Activated CD4-positive, CD25-positive, alpha-beta regulatory T cell treated with anti-CD3 and anti-CD28 coated beads, Interleukin-2, amount 50 U/mL, for 24 hours (primary cell): Measurements from ENCODE around the gene SRP9.
"Not testable (repeated sequence)": the region's sequence is repeated elsewhere in the genome, so short reads cannot be mapped to it uniquely, and the experiment has no call there.

Experiments
- ATAC-seq, 2 donors: fragments of 150-1000 bp; cut with Tn5 transposase; one replicate each; pipeline ENCODE4 v1.10.0; 2021; ENCODE audit warnings: mild to moderate bottlenecking in 1 of 2, moderate library complexity in 1 of 2

SRP9 gene

DNA sequence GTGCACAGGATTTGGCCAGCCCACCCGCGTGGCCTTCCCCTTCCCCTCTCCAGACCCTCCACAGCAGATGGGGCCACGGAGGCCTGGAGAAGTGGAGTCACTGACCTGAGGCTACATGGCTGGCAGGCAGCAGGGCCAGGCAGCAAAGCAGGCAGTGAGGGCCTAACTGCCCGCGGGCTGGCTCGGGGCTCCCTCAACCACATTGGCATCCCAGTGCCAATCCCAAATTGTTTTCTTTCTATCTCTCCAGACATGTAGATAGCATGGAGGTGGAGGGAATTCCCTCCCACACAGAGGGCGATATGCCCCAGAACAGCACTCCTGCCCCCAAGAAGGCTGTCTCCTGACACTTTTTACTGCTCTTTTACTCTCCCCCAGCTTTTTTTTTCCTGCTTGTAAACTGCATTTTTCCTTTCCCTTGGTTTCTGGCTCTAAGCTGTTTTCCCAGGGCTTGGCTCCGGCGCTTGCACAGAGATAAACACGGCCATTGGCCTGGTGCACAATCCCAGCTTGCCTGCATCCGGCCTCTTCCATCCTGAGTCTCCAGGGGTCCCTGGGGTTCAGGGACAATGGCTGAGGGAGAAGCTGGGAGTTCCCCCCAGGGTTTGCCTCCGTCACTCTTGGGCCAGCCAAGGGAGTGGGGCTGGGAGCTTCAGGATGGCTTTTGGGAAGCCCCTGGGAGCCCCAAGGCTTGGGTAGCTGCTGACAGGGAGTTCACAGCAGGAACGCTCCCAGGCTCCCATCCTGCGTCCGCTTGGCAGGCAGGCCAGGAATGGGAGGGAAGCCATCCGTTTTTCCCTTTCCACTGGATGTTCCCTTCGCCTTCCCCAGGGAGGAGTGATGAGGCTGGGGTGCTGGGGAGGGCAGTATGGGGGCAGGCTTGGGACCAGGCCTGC is 39.3 kb downstream of the SRP9 start:
- ATAC-seq: no peak

DNA sequence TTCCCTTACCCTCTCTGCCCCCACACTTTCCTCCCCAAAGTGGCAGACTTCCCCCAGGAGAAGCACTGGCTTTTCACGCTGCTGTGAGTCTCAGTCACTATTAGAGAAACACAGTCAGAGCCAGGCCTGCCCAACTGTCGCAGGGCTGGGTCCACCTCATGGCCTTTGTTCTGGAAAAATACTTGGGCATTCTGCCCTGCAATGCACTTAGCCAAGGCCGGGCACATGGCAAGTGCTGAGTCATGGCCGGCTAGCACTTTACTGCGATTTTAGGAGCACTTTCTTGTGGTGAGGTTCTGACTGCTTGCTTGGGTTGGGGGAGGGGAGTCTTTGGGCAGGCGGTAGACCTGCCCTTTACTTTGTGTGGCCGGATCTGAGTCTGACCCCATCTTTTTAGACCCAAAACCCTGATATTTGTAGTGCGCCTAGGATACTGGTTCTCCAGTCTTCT is 40.0 kb downstream of the SRP9 start:
- no peak for ATAC-seq

DNA sequence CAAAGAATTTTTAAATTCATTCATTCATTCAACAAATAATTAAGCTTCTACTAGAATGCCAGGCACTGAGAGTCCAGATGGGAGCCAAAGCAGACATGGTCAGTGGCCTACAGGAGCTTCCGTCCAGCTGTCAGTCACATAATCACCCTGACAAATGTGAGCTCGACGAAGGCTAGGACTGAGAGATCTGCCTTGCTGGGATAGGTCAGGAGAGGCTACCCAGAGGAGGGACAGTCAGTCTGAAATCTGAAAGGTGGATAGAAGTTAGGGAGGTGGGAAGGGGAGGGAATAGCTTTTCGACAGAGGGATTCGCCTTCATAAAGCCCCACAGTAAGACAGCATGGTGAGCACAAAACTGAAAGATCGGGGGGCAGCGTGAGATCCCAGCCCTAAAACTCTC is 40.6 kb downstream of the SRP9 start:
- ATAC-seq: no peak

DNA sequence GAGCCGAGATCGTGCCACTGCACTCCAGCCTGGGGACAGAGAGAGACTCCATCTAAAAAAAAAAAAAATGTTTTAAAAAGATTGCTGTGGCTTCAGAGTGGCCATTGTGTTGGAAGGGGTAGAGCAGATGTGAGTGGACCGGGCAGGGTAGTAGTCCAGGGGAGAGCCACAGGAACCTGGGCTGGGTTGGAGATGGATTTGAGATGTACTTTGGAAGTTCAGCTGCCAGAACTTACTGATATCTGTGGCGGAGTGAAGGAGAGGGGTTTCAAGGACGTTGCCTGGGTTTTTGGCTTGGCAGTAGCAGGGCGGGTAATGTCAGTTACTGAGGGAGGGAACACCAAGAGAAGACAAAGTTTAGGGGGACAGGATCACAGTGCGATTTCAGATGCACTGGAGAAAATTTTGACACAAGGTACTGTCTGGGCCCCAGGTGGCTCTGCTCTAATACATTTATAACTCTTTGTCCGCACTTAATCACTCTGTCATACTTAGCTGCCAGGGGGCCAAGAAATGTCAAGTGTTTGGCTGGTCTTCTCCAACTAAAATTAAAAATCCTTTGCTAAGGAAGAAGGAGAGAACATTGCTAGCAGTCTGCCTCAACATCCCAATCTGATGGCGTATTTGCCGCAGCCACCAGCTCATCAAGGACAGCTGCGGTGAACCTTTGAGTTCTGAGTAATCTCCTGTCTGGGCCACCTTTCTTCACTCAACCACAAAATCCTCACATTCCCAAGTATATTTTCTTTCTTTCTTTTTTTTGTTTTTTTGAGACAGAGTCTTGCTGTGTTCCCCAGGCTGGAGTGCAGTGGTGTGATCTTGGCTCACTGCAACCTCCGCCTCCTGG is 41.9 kb downstream of the SRP9 start:
- no peak for ATAC-seq

DNA sequence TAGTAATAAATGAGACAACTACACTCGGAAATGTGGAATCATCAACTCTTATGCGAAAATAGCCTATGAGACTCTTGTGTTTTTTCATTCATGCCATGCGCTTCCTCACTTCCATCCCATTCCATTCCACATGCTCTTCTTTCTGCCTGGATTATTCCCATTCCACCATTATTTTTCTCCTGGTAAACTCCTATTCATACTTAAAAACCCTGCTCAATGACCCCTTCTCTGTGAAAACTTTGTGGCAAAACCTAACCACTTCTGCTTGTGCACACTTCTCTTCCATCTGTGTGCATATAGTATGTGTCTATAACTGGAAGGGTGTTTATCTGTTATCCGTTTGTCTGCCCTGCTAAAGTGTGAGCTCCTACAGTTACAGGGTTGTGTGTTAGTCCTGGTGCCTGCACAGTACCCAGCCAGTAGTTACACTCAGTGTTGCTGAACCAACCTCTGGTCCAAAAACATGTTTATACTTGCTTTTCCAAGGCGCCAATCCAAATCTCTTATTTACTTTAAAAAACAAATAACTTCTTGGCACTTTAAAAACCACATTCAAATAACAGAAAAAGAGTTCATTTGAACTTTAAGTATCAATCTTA is 43.0 kb downstream of the SRP9 start:
- no peak for ATAC-seq

DNA sequence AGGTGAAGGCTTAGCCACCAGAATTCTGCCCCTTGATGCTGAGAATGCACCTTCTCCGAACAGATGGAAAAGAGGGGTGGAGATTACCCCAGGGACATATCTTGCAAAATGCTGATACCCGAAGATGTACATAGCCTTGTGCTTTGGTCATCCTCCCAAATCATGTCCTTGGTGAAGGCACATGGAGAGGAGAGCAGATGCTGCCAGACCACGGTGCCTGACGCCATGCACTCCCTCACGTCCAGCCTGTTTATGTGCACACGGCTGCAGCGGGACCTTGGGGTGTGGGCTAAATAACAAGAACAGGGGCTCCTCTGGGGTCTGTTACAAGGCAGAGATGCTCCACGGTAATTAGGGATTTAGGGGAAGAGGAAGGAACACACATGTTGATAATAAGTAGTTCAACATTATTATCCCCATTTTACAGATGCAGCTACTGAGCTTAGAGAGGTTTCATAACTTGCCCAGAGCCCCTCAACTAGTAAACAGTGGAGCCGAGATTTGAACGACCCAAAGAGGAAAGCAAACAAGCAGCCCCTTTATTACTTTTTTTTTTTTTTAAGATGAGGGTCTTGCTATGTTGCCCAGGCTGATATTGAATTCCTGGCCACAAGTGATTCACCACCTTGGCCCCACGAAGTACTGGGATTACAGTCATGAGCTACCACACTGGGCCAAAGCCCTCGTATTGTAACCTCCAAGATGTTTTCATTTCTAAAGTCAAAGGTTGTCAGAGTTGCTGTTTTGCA is 45.2 kb downstream of the SRP9 start:
- ATAC-seq: no peak

DNA sequence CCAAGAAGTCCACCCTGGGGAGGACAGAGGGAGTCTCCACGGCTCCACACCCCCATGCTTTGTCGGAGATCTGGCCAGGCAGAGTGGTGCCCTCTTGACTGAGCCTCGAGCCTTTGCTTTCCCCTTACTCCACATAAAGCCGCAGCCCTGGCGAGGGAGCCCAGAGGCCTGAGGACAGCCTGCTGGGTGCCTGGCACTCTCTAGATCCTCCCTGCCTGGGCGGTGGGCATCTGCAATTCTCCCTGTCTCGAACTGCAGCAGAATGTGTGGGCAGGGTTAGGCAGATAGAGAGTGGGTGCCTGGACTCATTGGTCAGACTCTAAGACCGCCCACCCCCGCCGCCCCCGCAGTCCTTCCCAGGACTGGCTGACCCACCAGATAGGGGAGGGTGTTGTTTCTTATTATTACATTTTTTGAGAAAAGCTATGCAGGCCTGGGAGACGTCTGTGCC is 46.2 kb downstream of the SRP9 start:
- ATAC-seq: no peak

DNA sequence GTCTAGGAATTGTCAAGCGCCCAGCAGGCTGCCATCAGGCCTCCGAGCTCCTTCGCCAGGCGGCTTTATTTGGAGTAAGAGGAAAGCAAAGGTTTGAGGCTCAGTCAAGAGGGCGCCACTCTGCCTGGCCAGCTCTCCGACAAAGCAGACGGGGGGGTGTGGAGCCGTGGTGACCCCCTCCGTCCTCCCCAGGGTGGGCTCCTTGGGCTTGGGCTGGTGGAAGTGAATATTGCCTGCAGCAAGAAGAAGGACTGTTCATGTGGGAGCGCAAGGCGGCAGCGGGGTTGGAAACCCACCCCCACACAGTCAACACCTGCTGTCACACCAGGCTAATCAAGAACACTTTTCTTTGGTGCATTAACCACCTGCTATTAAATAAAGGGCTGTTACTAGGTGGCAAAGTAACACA is 46.9 kb downstream of the SRP9 start:
- no peak for ATAC-seq

DNA sequence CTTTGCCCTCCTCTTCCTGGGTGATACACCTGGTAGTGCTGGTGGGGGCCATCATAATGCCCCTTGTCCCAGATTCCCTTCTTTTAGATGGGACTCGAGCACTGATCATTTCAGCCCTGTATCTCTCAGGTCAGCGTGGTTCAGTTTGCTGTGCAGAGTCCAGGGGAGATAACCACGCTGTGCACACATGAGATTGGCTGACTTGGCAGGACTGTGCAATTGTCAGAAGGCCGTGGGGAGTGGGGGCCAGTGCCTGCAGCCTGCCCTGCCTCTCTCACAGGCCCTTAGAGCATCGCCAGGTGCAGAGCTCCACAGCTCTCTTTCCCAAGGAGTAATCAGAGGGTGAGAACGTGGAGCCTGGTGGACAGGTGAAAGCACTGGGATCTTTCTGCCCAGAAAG is 47.5 kb downstream of the SRP9 start:
- no peak for ATAC-seq

DNA sequence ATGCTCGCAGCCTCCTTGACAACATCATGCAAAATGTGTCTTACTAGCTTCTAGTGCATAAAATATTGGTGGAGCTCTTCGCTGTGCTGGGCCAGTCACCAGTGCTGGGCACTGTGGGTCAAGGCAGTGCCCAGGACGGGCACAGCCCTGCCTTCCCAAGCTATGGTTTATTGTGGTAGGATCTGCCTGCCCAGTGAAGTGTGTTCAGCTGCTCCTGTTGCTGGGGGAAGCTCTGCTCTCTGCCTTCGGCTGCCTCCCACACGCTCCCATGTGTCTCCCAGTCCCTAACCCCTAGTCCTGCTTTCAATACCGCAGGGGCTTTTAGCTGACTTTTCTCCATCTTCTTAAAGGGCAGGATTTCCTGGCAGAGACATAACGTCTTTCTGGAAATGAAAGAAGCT is 48.0 kb downstream of the SRP9 start:
- ATAC-seq: no peak

DNA sequence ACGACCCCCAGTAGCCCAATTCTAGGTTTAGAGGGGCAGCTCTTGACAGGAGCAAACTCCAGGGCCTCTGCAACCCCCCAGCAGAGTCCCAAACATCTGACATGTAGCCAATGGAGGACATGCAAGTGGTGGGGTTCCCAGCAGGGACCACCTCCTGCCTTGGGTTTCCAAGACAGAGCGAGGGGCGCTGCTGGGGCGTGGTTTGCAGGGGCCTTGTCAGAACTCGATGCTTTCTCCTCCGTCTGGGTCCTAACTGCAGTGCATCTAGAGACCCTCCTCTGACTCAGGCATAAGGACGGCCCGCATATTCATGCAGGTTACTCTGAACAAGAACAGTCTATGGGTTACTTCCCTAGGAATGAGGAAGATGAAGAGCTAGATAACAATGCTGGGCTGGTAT is 49.5 kb downstream of the SRP9 start:
- ATAC-seq: no peak

DNA sequence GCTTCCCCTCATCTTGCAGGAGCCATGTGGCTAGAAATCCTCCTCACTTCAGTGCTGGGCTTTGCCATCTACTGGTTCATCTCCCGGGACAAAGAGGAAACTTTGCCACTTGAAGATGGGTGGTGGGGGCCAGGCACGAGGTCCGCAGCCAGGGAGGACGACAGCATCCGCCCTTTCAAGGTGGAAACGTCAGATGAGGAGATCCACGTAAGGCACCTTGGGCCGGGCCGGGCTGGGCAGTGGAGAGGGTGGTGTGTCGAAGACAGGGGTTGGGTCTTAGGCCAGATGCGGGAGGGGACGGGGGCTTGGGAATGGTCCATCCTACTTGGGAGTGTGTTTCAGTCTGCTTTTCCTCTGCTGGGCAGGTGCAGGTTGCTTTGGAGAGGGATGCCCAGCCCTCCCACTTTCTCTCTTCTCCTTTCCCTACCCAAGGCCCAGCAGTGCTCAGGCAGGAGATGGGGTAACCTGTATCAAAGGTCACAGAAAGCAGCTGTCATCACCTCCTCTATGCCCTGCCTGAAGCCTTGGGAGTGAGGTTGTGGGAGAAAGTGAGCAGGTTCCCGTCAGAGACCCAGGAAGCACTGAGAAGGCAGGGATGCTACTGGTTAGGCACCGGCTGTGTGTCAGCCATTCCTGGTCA is 51.2 kb downstream of the SRP9 start:
- no peak for ATAC-seq

DNA sequence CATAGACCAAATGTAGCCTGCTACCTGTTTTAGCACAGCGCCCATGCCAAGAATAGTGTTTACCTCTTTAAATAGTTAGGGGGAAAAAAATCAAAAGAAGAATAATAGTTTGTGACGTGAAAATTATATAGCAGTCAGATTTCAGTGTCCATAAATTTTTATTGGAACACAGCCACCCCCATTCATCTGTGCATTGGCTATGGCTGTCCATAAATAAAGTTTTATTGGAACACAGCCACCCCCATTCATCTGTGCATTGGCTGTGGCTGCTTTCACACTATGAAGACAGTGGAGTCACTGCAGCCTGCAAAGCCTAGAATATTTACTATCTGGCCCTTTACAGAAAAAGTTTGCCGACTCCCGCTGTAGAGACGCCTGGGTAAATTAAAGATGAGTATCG is 53.2 kb downstream of the SRP9 start:
- ATAC-seq: no peak

DNA sequence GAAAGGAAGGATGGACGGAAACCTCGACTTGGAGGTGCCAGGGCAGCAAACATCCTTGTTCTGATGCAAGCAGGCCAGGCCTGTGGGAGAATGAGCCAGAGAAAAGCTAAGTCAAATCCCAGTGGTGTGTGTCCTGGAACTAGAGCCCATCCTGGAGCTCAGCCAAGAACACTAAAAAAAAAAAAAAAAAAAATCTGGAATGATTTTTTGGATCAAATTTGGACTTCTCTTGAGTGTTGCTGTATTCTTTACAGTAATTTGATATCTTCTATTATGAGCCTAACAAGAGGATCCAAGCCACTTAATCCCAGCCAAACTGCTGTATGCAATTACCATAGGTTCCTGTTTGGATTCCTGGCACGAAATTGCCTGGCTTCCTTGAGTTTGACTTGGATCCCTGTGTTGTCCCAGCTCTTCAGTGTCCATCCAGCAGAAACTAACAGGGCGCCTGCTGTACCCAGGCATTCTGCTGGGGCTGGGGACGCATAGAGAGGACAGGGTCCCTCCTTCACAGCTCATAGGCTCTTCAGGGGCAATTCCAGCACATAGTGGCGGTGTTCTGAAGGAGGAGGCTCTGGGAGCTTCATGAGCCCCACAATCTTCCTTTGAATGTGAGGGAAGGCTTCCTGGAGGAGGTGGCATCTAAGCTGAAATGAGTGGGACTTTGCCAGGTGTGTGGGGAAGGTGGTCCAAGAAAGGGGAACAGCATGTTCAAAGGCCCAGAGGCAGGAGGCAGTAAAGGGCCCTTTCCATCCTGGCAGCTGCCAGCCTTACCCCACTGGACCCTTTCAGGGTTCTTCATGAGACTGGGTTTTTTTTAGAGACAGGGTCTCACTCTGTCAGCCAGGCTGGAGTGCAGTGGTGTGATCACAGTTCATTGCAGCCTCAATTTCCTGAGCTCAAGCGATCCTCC is 57.0 kb downstream of the SRP9 start:
- no peak for ATAC-seq

DNA sequence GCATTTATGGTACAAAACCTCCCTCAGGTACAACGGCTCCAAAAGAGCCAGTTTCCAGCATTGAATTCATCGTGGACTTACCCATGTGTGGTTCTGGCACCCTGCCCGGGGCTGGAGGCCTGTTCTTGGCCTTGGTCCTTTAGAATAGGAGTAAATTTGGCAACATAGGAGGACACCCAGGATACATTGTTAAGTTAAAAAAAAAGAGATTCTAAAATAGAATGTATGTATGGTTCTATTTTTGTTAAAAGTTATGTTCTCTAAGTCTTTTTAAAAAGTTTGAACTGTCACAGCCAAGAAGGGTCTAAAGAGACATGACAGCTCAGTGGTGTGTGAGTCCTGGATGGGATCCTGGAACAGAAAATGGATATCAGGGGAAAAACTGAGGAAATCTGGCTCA is 58.2 kb downstream of the SRP9 start:
- no peak for ATAC-seq

DNA sequence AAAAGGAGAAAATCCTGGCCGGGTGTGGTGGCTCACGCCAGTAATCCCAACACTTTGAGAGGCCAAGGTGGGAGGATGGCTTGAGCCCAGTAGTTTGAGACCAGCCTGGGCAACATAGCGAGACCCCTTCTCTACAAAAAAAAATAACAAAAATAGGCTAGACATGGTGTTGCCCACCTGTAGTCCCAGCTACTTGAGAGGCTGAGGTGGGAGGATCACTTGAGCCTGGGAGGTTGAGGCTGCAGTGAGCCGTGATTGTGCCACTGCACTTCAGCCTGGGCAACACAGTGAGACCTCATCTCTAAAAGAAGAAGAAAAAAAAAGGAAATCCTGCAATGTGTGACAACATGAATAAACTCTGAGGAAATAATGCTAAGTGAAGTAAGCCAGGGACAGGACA is 58.7 kb downstream of the SRP9 start:
- not testable (repeated sequence) for ATAC-seq

DNA sequence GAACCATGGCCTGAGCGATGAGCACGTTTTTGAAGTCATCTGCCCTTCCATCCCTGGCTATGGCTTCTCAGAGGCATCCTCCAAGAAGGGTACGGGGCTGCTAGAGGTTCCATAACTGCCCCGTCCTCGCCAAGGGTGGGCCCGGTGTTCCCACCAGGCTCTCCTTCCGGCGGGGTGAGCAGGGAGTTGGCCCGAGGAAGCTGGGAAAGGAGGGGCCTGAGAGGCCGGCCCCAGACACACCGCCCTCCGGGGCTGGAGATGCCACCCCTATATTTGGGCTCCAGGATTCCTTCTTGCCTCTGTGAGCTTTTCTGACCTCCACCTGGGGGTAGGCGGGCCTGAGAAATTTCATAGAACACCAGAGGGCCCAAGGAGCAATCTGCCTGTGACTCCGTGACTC is 61.2 kb downstream of the SRP9 start:
- ATAC-seq: no peak
